Thoracic aorta (tissue), 2 donors: Measurements from ENCODE around the gene ZIC1. TPM values are rescaled to one million over a fixed set of nuclear protein-coding genes. Genes with fewer than 3 reads are reported as not detected.

Source experiments
- ATAC-seq: fragments of 150-250 bp; one replicate; pipeline ENCODE4 v1.8.0; 2017; ENCODE audit warnings: low read depth; ENCODE audit not compliant: insufficient number of reproducible peaks, low FRiP score
- DNase-seq: peaks from one replicate; pipeline ENCODE4 v3.0.0-alpha.2; 2020; ENCODE audit warnings: low spot score
- H3K27ac ChIP-seq, 2 donors: fragments of 200-600 bp; sonication (generic); 1 replicate in 1 of 2; 2 replicates in 1 of 2; pipeline ENCODE4 v1.5.1; 2016; ENCODE audit warnings: mild to moderate bottlenecking in 2 of 2, moderate library complexity in 2 of 2
- H3K27me3 ChIP-seq: fragments of 200-600 bp; sonication (generic); replicated peaks from 2 replicates; pipeline ENCODE4 v1.6.0; 2016; ENCODE audit warnings: mild to moderate bottlenecking; ENCODE audit not compliant: insufficient read depth
- H3K36me3 ChIP-seq: fragments of 200-600 bp; sonication (generic); one replicate; pipeline ENCODE4 v1.5.1; 2016
- H3K4me1 ChIP-seq, 2 donors: fragments of 200-600 bp; sonication (generic); 1 replicate in 1 of 2; 2 replicates in 1 of 2; pipeline versions ENCODE4 v1.5.1 to v1.6.0; 2016; ENCODE audit warnings: low read depth in 2 of 2, mild to moderate bottlenecking in 1 of 2; ENCODE audit not compliant: control insufficient read depth in 1 of 2
- H3K4me3 ChIP-seq: fragments of 200-600 bp; sonication (generic); 2 replicates; pipeline ENCODE4 v1.5.1; 2016; ENCODE audit warnings: mild to moderate bottlenecking
- H3K9me3 ChIP-seq: fragments of 200-600 bp; sonication (generic); 2 replicates; pipeline ENCODE4 v1.5.1; 2016
- CTCF ChIP-seq: fragments of 200-600 bp; sonication (generic); IDR thresholded peaks from one replicate; pipeline ENCODE4 v1.5.1; 2019; ENCODE audit warnings: antibody characterized with exemption
- total RNA-seq, 2 donors: library from RNA; depleted of rRNA; stranded (reverse); fragments of >200 nt; gene quantifications; one replicate each; pipeline versions ENCODE4 v1.1.0 to v1.2.3, GENCODE V29; 2016

Gene ZIC1
- total RNA-seq, 2 donors from 2014 or later = 0.07 TPM; not detected in 1

GRCh38 chr3:147390589-147391569, 18.3 kb upstream of the ZIC1 start:
- Histone ChIP-seq H3K9me3 (no peaks in the 10 kb centered on the region), H3K36me3 (no peaks in the 10 kb centered on the region), H3K27me3 (peaks cover 30% of the 10 kb centered on the region), H3K4me1 (peaks cover 22 to 34% of the 10 kb centered on the region in 2 donors), H3K27ac (no peak overlapping the region), H3K4me3 (no peak overlapping the region)
- no peak for ATAC-seq
- no peak for DNase-seq
- no peak for TF ChIP-seq CTCF

- TF ChIP-seq CTCF = peak; percentile 21
- Histone ChIP-seq H3K36me3 (no peaks in the 10 kb centered on the region), H3K27me3 (peaks cover 30% of the 10 kb centered on the region), H3K4me1 (peaks cover 22 to 45% of the 10 kb centered on the region in 2 donors), H3K9me3 (no peaks in the 10 kb centered on the region), H3K27ac (peak overlapping the region in 1 of 2 donors; percentile 60), H3K4me3 (peak overlapping the region; percentile 67)
- DNase-seq = no peak
- ATAC-seq = no peak
Observed at GRCh38 chr3:147391781-147392624, 17.2 kb upstream of the ZIC1 start.

GRCh38 chr3:147392625-147392946, 16.6 kb upstream of the ZIC1 start:
- H3K27ac ChIP-seq = peak overlapping the region in 1 of 2 donors; percentile 60
- H3K4me3 ChIP-seq = peak overlapping the region; percentile 67
- DNase-seq (no peak), ATAC-seq (no peak)
- peaks cover 30% of the 10 kb centered on the region for H3K27me3 ChIP-seq
- H3K9me3 ChIP-seq = no peaks in the 10 kb centered on the region
- no peaks in the 10 kb centered on the region for H3K36me3 ChIP-seq
- H3K4me1 ChIP-seq = peaks cover 25 to 50% of the 10 kb centered on the region in 2 donors
- TF ChIP-seq CTCF = no peak

GRCh38 chr3:147393261-147393942, 15.8 kb upstream of the ZIC1 start:
- DNase-seq (no peak), ATAC-seq (no peak)
- no peaks in the 10 kb centered on the region for H3K36me3 ChIP-seq
- H3K4me1 ChIP-seq = peaks cover 26 to 57% of the 10 kb centered on the region in 2 donors
- H3K9me3 ChIP-seq = no peaks in the 10 kb centered on the region
- H3K27me3 ChIP-seq = peaks cover 30% of the 10 kb centered on the region
- H3K27ac ChIP-seq = peak overlapping the region in 1 of 2 donors; percentile 42
- no peak for TF ChIP-seq CTCF
- peak overlapping the region; percentile 67 for H3K4me3 ChIP-seq
